Measurements from ENCODE around the gene DYRK1A.

GRCh38 chr21:37337179-37337578, 29.4 kb upstream of the DYRK1A start:
- TF ChIP-seq CTCF (IDR thresholded peaks at IDR 0.05 in 2 of 3, conservative IDR thresholded peaks at IDR 0.05 in 1 of 3; ENCODE audit: control insufficient read depth in 2 of 3, extremely low read depth in 1 of 3, insufficient read depth in 1 of 3, low read depth in 3 of 3, low read length in 3 of 3) (no peak), POLR2AphosphoS5 (IDR thresholded peaks at IDR 0.05; ENCODE audit: low read length) (no peak), SMC3 (IDR thresholded peaks at IDR 0.05; ENCODE audit: borderline replicate concordance, low read length) (no peak), IRF4 (IDR thresholded peaks at IDR 0.05; ENCODE audit: low read depth, low read length) (no peak)
- TF ChIP-seq, protein P1, sequence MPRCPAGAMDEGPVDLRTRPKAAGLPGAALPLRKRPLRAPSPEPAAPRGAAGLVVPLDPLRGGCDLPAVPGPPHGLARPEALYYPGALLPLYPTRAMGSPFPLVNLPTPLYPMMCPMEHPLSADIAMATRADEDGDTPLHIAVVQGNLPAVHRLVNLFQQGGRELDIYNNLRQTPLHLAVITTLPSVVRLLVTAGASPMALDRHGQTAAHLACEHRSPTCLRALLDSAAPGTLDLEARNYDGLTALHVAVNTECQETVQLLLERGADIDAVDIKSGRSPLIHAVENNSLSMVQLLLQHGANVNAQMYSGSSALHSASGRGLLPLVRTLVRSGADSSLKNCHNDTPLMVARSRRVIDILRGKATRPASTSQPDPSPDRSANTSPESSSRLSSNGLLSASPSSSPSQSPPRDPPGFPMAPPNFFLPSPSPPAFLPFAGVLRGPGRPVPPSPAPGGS (IDR thresholded peaks at IDR 0.05; ENCODE audit: borderline replicate concordance, insufficient read depth, low read depth, low read length, poor library complexity, severe bottlenecking), result no peak

Data from GM12878 (cell line).